CD14-positive monocyte (primary cell): ENCODE results near the gene C20orf204. TPM values are rescaled to one million over a fixed set of nuclear protein-coding genes. Genes with fewer than 3 reads are reported as not detected.

Source experiments
- DNase-seq, 3 donors: peaks; one replicate each; pipeline ENCODE4 v3.0.0-alpha.2; 2011 to 2022
- H2AFZ ChIP-seq: 2 replicates; pipeline ENCODE4 v1.6.0; 2012; ENCODE audit warnings: mild to moderate bottlenecking, low read depth, low read length, inconsistent platforms; ENCODE audit not compliant: insufficient read depth, poor library complexity, severe bottlenecking
- H3K27ac ChIP-seq, 2 donors: 1 replicate in 1 of 2; 2 replicates in 1 of 2; pipeline ENCODE4 v1.5.1; 2012 to 2013; ENCODE audit warnings: low read length in 2 of 2, control low read depth in 1 of 2, inconsistent platforms in 1 of 2, low read depth in 1 of 2, mild to moderate bottlenecking in 1 of 2
- H3K27me3 ChIP-seq, 2 donors: one replicate each; pipeline versions ENCODE4 v1.6.0 to v1.6.1; 2011 to 2013; ENCODE audit warnings: low read length in 2 of 2; ENCODE audit not compliant: control insufficient read depth in 2 of 2, insufficient read depth in 2 of 2
- H3K36me3 ChIP-seq, 2 donors: replicated peaks in 1 of 2; 1 replicate in 1 of 2; 2 replicates in 1 of 2; pipeline versions ENCODE4 v1.5.1 to v1.6.1; 2012 to 2013; ENCODE audit warnings: low read length in 2 of 2, control low read depth in 1 of 2, inconsistent platforms in 1 of 2, mild to moderate bottlenecking in 1 of 2; ENCODE audit not compliant: insufficient read depth in 2 of 2, control insufficient read depth in 1 of 2
- H3K4me1 ChIP-seq, 2 donors: 1 replicate in 1 of 2; 2 replicates in 1 of 2; pipeline versions ENCODE4 v1.5.1 to v1.6.1; 2012 to 2013; ENCODE audit warnings: low read length in 2 of 2, control low read depth in 1 of 2, inconsistent platforms in 1 of 2, mild to moderate bottlenecking in 1 of 2, moderate library complexity in 1 of 2; ENCODE audit not compliant: insufficient read depth in 2 of 2, control insufficient read depth in 1 of 2
- H3K4me2 ChIP-seq: replicated peaks from 2 replicates; pipeline ENCODE3; 2012; ENCODE audit warnings: low read length, moderate library complexity, mild to moderate bottlenecking; ENCODE audit not compliant: poor library complexity, severe bottlenecking; ENCODE audit errors: extremely low read depth
- H3K4me3 ChIP-seq, 3 experiments: fragments of 200-600 bp in 1 of 3; sonication (generic) in 1 of 3; replicated peaks in 1 of 3; 1 replicate in 2 of 3; 2 replicates in 1 of 3; pipeline ENCODE4 v1.5.1; 2011 to 2013; ENCODE audit warnings: low read length in 3 of 3, mild to moderate bottlenecking in 3 of 3, control low read depth in 2 of 3, low read depth in 2 of 3, inconsistent platforms in 1 of 3, moderate library complexity in 1 of 3
- H3K79me2 ChIP-seq: 2 replicates; pipeline ENCODE4 v1.6.0; 2012; ENCODE audit warnings: mild to moderate bottlenecking, control low read depth, inconsistent platforms, low read length, moderate library complexity; ENCODE audit not compliant: insufficient read depth
- H3K9ac ChIP-seq: 2 replicates; pipeline ENCODE4 v1.6.0; 2017; ENCODE audit warnings: low read length, mild to moderate bottlenecking; ENCODE audit not compliant: insufficient read depth, poor library complexity, severe bottlenecking
- H3K9me3 ChIP-seq, 2 donors: replicated peaks in 1 of 2; 1 replicate in 1 of 2; 2 replicates in 1 of 2; pipeline versions ENCODE4 v1.5.1 to v1.6.1; 2012 to 2013; ENCODE audit warnings: low read length in 2 of 2, control low read depth in 1 of 2; ENCODE audit not compliant: control insufficient read depth in 1 of 2, insufficient read depth in 1 of 2
- H4K20me1 ChIP-seq: 2 replicates; pipeline ENCODE4 v1.6.0; 2012; ENCODE audit warnings: mild to moderate bottlenecking, low read length, control low read depth, moderate library complexity; ENCODE audit not compliant: insufficient read depth
- H3K27ac Mint-ChIP-seq, 7 donors: one replicate each; pipeline ENCODE4 v1.8.0; 2020; ENCODE audit warnings: mild to moderate bottlenecking in 7 of 7, mixed read lengths in 7 of 7, moderate library complexity in 6 of 7, inconsistent platforms in 2 of 7
- H3K27me3 Mint-ChIP-seq, 3 donors: one replicate each; pipeline ENCODE4 v1.8.0; 2021 to 2022; ENCODE audit warnings: low read depth in 3 of 3, mild to moderate bottlenecking in 3 of 3, mixed read lengths in 3 of 3, moderate library complexity in 3 of 3, inconsistent platforms in 1 of 3
- H3K36me3 Mint-ChIP-seq, 2 donors: one replicate each; pipeline ENCODE4 v1.8.0; 2020; ENCODE audit warnings: mixed read lengths in 2 of 2, inconsistent platforms in 1 of 2, mild to moderate bottlenecking in 1 of 2
- H3K4me1 Mint-ChIP-seq: one replicate; pipeline ENCODE4 v1.8.0; 2020; ENCODE audit warnings: mild to moderate bottlenecking, mixed read lengths
- H3K4me3 Mint-ChIP-seq, 2 donors: one replicate each; pipeline ENCODE4 v1.8.0; 2020; ENCODE audit warnings: mild to moderate bottlenecking in 2 of 2, mixed read lengths in 2 of 2, moderate library complexity in 1 of 2
- H3K9me3 Mint-ChIP-seq, 7 donors: one replicate each; pipeline ENCODE4 v1.8.0; 2020 to 2022; ENCODE audit warnings: mixed read lengths in 7 of 7, mild to moderate bottlenecking in 6 of 7, moderate library complexity in 6 of 7, inconsistent platforms in 2 of 7
- WGBS: methylation state at CpG from one replicate; pipeline ENCODE4 v1.1.5; 2013; ENCODE audit warnings: missing lambda C conversion rate; ENCODE audit not compliant: insufficient coverage; 5-methylcytosine and 5-hydroxymethylcytosine counted together
- intact Hi-C, 2 donors: fragments of 100-400 bp; cut with micrococcal nuclease; formaldehyde crosslinking; loops; one replicate each; pipeline versions ENCODE4 v1.15.0 to v1.15.1; 2023
- polyA plus RNA-seq, 3 donors: library from polyadenylated mRNA; depleted of rRNA in 1 of 3; unstranded in 2 of 3; stranded (reverse) in 1 of 3; fragments of 300-500 nt in 2 of 3; fragments of >200 nt in 1 of 3; fragmentation: Illumina TruSeq in 2 of 3; gene quantifications; 1 replicate in 2 of 3; 2 replicates in 1 of 3; pipeline ENCODE4 v1.2.3, GENCODE V29; 2012 to 2021
- TF ChIP-seq, protein P1 (sequence below): fragments of 200-600 bp; IDR thresholded peaks from one replicate; pipeline ENCODE4 v1.8.0; 2022; ENCODE audit warnings: antibody characterized with exemption, mild to moderate bottlenecking

The C20orf204 gene
- polyA plus RNA-seq, 3 donors: 0.20 TPM; not detected in 2

DNA sequence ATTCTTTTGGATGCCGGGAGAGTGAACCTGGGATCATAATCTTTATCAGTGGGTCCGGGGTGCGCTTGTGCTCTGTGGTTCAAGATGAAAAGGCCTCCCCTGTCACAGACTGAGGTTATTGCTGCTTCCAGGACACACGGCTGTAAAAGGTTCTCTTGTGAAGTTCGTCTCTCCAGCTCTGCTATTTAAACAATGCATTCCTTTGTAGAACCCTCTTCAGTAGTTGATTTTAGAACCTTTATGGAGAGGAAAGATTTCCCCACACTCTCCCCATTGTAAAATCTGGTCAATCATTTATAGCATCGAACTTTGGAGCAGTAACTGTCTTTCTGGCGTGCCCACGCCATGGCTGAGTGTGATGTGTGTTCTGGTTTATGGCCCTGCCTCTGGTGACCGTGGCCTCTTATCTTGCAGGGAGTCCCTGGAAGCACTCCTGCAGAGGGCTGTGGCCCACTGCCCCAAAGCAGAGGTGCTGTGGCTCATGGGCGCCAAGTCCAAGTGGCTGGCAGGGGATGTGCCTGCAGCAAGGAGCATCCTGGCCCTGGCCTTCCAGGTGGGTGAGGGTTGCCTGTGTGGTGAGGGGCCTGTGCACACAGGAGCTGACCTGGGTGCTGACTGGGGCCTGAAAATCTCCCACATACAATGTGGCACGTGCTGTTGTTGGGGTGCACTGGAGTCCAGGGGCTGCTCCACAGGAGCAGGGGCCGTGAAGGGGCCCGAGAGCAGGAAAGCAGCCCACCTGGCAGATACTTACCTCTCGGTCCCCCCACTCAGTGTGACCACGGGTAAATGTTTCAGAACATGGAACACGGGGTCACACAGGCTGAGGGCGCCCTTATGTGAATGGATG is 11.6 kb upstream of the C20orf204 start:
- 100% methylated on average over 6 of the region's 17 CpGs for WGBS
- Mint-ChIP-seq H3K36me3 (peaks cover 84 to 100% of the 10 kb centered on the region in 2 donors), H3K4me1 (peaks cover 5% of the 10 kb centered on the region), H3K9me3 (no peaks in the 10 kb centered on the region), H3K4me3 (no peak overlapping the region), H3K27me3 (peaks cover 0 to 3% (median 0%) of the 10 kb centered on the region in 3 donors), H3K27ac (peak overlapping the region in 2 of 7 donors; percentile 21 to 23)
- no peak overlapping the region for H3K9ac ChIP-seq
- no peaks in the 10 kb centered on the region for H3K27me3 ChIP-seq
- peaks cover 15% of the 10 kb centered on the region for H4K20me1 ChIP-seq
- no peak overlapping the region for H3K4me3 ChIP-seq
- no peak for DNase-seq
- H3K79me2 ChIP-seq: no peaks in the 10 kb centered on the region
- no peaks in the 10 kb centered on the region for H3K4me1 ChIP-seq
- no peak overlapping the region for H2AFZ ChIP-seq
- H3K4me2 ChIP-seq: no peak overlapping the region
- TF ChIP-seq, protein P1, sequence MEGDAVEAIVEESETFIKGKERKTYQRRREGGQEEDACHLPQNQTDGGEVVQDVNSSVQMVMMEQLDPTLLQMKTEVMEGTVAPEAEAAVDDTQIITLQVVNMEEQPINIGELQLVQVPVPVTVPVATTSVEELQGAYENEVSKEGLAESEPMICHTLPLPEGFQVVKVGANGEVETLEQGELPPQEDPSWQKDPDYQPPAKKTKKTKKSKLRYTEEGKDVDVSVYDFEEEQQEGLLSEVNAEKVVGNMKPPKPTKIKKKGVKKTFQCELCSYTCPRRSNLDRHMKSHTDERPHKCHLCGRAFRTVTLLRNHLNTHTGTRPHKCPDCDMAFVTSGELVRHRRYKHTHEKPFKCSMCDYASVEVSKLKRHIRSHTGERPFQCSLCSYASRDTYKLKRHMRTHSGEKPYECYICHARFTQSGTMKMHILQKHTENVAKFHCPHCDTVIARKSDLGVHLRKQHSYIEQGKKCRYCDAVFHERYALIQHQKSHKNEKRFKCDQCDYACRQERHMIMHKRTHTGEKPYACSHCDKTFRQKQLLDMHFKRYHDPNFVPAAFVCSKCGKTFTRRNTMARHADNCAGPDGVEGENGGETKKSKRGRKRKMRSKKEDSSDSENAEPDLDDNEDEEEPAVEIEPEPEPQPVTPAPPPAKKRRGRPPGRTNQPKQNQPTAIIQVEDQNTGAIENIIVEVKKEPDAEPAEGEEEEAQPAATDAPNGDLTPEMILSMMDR: no peak
- intact Hi-C loops: no loop called here
- H3K9me3 ChIP-seq: no peaks in the 10 kb centered on the region
- H3K27ac ChIP-seq: no peak overlapping the region
- H3K36me3 ChIP-seq: peaks cover 85 to 99% of the 10 kb centered on the region in 2 donors

DNA sequence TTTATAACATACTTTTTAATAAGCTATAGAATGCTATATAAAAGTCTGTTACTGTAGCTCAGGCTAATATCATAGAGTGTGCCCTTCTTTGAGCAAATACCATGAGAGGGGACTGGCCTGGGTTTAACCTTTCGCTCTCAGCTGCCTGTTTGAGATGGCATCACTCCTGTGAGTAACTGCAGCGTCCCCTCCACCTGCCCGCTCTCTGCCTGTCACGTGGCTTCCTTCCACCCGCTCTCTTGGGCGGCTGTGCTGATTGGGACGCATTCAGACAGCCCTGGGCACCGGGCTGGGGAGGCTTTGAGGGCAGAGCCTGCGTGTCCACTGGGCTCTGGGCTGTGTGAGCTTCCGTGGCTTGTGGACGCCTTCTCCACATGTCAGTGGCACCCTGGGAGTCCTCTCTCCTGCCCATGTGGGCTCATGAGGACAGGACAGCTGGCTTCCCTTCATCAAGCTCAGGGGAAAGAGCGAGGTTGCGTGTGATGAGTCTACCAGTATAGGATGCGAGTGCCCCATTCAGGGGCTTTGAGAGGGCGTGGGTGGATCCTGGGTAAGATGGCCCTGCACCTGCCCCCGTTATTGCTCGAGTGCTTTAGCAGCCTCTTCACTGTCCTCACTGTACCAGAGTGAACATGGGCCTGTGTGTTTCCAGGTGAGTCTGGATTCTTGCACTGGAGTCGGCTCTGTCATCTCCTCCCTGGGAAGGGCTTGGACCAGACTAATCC is 10.7 kb upstream of the C20orf204 start:
- WGBS: 100% methylated on average over 15 of the region's 18 CpGs
- Histone ChIP-seq H3K36me3 (peaks cover 87 to 99% of the 10 kb centered on the region in 2 donors), H2AFZ (no peak overlapping the region), H3K9me3 (no peaks in the 10 kb centered on the region), H4K20me1 (peaks cover 12% of the 10 kb centered on the region), H3K79me2 (no peaks in the 10 kb centered on the region), H3K27ac (no peak overlapping the region), H3K4me3 (no peak overlapping the region), H3K27me3 (no peaks in the 10 kb centered on the region), H3K4me1 (no peaks in the 10 kb centered on the region), H3K4me2 (no peak overlapping the region), H3K9ac (no peak overlapping the region)
- no peak overlapping the region for H3K27ac Mint-ChIP-seq
- H3K4me1 Mint-ChIP-seq: no peaks in the 10 kb centered on the region
- intact Hi-C loops: no loop called here
- TF ChIP-seq, protein P1: no peak
- no peak for DNase-seq
- H3K4me3 Mint-ChIP-seq: no peak overlapping the region
- peaks cover 0 to 3% (median 0%) of the 10 kb centered on the region in 3 donors for H3K27me3 Mint-ChIP-seq
- no peaks in the 10 kb centered on the region for H3K9me3 Mint-ChIP-seq
- H3K36me3 Mint-ChIP-seq: peaks cover 86 to 100% of the 10 kb centered on the region in 2 donors
